NCI-H446 treated with DMSO at 0.1 percent for 48 hours (cell line): Measurements from ENCODE around the gene MAD2L1BP.

Source experiments
- DNase-seq: peaks from one replicate; lab custom pipeline; 2025; lab: John Stamatoyannopoulos, UW

MAD2L1BP gene

DNA sequence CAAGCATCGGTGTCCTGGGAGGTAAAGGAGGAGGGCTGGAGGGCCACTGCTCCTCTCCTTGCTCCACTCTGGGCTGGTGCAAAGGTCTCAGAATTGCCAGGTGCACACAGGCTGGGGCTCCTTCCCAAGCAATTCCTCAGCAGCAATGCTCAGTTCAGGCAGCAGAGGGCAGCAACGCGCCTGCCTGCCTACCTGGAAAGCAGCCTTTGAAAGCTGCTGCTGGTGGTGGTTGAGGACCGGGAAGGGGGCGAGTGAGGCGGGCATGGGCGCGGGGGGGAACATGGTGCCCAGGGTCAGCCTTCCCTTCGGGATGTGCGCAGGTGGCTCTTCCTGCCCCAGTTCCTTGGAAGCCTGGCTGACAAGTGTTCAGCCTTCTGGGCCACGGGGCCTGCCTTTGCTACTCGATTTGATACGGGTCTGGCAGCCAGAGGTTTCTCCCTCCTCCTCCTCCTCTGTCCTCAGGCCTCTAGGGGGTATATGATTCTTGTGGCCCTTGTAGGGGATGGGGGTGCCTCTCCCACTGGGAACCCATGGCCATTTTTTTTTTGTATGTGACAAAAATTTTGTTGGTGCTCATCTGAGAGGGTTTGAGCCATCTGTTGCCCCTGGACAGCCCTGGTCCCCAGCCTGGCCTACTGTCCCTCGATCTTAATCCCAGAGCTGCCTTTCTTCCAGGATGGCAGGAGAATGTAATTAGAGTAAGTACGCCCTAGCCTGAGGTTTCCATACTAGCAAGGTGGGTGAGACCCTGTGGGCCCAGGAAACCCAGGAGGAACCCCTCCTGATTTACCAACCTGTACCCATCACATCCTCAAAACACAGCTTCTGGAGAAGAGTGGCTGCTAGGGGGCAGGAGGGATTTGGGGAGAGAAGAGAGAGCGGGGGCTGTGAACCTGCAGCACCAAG lies 31.9 kb downstream of the MAD2L1BP start:
- DNase-seq: peak; percentile 4

DNA sequence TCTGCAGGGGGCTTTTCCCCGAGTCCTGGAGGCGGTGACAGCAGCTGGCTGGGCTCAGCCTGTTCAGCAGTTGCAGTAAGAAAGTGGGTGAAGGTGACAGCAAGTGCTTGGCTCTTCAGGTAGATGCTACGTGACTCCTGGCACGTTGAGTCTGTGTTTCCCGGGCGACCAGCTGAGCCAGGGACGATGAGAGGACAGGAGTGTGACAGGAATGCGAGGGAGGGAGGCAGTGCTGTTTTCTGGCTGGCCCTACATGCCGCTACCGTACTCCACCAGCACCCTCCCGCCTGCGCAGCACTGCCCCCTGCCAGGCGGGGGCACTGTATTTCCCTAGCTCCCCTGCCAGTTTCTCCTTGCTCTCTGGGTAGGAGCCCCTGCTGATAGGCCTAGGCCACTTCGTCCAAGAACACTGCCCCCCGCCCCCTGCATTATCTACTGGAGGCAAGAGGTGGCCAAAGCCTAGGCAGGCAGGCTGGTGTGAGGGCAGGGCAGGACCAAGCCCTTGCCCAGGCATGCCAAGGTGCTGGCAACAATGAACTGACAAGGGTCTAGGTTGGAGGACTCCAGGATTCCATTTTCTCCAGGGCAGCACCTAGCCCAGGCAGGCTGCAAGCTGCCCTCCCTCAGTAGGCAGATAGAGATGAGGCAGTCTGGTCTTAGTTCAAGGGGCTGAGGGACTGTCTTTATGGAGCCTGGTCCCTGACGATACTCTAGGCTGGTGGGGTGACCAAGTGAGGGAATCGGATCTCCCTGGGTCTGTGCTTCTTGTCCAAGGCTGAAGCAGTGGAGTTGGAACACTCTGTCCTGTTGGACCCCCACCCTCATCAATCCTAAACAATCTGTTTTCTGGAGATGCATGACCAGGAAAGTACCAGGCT lies 32.8 kb downstream of the MAD2L1BP start:
- no peak for DNase-seq

DNA sequence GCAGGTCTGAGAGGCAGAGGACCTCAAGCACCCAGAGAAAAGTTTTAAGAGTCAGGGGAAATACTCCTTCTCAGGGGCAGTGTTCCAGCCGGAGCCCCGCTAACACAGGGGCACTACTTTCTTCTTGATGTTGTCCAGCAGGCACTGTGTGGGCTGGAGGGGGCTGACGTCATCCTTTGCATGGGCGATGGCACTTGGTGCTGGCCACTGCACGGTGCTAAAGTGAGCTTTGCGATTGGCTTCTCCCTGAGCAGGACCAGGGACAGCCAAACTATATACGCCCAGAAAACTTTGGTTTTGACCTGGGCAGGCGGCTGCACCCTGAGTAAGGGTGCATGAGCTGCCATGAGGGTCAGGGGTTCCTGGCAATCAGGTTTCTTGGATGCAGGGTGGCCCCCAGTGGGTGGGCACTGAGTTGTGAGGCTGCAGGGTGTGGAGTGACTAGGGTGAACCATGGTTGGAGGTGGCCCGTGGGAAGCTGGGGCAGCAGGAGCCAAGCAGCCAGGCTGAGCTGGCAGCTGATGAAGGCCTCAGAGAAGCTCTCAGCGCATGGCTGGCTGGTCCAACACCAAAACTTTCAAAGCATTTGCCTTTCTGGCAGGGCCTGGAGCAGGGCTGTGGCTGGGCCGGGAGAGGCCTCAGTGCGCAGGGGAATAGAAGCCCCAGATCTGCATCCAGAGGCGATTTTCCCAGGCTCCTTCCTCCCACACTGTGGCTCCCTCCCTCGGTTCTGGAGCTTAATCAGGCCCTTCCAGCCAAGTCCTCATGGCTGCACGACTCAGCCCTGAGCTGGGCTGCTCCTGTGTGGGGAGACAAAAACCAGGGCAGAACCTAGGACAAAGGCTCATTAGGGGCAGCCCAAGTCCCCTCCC lies 33.6 kb downstream of the MAD2L1BP start:
- DNase-seq: no peak

DNA sequence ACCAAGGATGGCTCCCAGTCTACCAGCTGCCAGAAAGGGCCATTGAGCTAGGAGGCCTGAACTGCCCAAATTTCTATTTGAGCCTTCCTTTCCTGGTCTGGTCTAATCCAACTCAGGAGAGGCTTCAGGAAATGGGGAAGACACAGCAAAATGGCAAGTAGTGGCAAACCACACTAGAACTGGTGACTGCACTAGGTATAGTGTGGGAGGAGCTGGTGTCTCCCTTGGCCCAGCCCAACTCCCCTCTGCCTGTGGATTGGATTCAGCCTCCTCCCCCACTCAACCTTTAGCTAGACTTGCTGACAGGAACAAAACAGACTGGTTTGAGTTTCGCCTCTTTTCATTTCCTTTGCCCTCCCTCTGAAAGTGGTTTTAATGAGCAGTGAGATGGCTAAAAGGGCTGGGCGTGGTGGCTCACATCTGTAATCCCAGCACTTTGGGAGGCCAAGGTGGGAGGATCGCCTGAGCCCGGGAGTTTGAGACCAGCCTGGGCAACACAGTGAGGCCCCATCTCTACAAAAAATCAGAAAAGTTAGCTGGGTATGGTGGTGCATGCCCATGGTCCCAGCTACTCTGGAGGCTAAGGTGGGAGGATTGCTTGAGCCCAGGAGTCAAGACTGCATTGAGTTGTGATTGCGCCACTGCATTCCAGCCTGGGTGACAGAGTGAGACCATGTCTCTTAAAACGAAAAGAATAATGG lies 34.4 kb downstream of the MAD2L1BP start:
- no peak for DNase-seq

DNA sequence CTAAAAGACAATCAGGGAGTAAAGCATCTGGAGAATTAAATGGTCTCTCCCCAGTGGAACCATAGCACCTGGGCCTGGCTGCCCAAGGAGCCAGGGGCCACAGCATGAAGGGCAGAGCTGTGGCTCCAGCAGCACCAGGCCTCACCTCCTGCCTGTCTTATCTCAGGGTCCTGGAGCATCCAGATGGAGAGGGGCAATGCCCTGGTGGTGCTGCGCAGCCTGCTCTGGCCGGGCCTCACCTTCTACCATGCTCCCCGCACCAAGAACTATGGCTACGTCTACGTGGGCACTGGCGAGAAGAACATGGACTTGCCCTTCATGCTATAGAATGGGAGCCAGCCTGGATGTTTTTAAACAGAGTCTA lies 35.0 kb downstream of the MAD2L1BP start:
- no peak for DNase-seq

DNA sequence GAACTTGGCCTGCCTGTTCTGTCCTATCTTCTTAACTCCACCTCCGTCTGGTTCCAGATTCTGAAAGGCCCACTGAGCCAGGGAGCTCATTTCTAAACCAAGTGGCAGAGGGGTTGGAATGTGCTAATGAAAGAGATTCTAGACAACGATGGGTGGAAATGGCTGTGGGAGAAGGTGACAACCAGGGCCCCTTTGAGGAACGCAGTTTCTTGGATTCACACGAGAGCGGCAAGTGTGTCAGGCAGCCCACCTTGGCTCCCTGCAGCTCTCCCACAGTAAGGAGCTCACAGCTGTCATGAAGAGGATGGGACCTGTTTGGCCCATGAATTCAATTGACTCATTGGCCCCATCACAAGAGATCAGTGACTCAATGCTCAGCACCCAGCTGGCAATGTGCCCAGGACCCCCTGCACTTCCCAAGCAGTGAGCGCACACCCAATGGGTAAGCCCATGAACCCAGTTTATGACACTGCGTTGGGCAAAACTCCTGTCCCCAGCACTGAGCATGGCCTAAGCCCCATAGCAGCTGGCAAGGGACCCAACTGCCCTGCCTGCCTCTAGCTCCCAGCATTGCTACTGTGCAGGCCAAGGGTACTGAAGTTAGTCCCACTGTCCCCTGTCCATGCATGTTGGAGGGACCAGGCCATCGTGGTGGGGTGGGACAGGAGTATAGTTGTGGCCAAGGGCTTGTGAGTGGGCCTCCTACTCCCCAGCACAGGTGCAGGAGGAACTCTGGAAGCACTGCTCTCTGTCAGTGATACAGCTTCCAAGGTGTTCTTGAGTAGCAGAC lies 35.6 kb downstream of the MAD2L1BP start:
- no peak for DNase-seq

DNA sequence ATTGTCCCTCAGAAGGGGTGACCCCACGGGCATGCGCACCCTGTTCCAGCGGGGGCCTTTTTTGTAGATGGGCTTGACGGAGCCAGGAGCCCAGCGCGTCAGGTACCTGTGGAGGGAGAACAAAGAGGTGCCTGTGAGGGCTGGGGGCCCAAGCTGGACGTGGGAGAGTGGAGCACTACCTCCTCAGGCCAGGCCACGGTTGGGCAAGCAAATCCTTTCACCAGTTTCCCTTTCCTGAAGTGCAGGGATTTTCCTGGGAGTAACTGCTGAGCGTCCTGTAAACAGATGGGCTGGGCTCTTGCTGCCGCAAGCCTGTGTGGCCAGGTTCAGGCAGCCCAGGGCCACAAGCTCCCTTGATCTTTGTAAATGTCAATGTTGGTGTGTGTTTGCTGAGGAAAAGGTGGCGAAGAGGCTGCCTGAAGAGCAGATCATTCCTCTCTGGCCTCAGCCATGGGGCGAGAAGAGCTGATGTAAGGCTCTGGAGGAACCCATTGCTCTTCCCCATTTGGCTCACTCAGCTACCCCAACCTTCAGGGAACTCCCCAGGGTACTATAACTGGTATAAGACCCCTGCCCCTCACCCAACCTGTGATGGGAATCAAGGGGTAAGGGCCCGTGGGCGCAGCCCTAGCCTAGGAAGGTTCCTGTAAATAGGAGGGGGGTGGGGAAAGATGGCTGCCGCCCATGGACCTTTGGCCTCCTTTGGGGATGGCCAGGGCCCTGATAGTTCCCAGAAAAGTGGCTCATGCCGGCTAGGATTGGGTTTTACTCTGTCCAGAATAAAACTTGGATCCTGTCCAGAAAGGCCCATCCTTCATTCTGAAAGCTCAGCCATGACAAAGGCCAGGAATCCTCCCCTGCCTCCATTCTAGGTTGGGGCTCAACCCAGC lies 36.4 kb downstream of the MAD2L1BP start:
- no peak for DNase-seq

DNA sequence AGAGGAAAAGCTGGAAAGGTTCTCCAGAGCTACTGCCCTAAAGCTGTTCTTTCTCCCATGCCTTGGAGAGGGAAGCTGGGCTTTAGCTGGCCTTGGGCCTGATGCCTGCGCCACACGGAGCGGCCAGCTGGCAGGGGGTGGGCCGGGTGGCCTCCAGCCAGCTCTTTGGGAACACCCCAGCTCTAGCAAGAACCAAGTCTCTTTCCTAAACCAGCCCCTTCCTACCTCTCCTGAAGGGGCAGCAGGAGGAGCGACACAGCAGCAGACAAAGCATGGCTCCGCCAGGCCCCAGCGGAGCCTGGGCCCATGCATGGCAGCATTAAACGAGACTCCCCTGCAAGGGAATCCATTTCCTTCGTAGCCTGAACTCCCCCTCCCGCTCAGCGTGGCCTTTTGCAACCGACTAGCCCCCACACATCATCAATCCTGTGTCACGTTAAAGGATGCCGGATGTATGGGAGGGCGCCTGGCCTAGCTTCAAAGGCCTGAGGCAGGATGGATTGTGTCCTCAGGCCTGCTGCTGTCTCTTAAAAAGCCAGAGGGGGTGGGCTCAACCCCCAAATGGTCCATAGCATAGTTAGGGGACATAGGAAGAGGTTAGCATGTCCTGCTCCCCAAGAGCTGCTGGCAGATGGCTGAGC lies 37.9 kb downstream of the MAD2L1BP start:
- peak; percentile 58 for DNase-seq

DNA sequence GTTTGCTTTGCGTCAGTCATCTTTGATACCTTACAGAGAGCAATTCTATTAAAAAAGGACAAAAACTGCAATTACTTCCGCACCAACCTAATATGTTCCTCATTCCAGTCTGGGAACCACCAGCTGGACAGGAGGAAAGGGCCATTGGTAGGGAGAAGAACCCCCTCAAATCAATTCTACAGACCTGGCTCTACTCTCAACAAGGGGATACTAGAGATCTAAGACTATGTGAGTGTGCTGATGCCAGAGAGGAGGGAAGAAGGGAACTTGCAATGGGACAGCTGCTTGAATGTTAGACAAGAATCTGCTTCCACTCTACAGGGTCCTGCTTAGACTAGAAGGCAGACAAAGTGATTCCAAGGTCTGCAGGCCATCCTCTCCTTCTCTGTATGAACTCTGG lies 38.7 kb downstream of the MAD2L1BP start:
- no peak for DNase-seq

DNA sequence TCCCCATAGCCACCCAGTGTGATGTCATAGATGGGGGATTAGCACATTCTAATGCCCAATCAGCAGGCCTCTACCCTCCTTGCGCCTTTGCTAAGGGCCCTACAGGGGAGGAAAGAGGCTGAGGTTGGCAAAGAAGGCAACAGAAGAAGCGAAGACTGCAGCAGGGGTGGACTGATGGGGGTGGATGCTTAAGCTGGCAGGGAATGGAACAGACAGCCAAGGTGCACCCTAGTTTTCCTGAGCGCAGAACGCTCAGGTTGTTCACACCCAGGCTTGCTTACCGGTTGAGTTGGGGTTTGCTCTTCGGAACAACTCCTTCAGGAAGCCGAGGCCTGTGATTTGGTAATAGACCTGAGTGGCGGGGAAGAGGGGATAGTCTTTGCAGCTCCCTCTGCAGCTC lies 39.3 kb downstream of the MAD2L1BP start:
- no peak for DNase-seq

DNA sequence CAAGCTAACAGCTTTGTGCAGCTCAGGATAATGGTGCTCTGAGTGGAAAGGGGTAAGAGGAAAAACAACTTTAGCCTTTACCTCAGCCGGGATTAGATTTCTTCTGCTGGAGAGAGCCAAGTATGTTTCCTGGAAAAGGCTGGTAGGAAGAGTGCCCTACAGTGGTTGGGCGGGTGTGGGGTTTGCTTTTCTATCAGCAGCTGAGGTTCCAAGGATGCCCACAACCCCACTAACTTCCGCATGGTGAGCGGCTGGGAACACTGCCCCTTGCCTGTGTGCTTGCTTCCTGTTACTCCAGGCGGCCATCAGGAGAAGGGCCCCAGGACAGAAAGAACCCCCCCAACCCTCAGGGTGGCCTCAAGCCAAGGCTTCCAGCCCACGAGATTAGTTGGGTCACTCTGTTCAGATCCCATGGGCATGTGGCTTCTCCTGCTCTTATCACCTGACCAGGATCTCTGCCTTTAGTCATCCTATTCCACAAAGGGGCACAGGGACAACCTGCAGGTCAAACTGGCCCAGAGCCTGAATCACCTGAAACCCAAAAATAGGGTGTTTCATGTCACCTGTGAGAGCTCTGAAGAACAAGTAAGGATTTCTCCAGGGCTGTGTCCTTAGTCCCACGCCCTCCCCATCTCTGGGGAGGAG lies 41.4 kb downstream of the MAD2L1BP start:
- DNase-seq: no peak

DNA sequence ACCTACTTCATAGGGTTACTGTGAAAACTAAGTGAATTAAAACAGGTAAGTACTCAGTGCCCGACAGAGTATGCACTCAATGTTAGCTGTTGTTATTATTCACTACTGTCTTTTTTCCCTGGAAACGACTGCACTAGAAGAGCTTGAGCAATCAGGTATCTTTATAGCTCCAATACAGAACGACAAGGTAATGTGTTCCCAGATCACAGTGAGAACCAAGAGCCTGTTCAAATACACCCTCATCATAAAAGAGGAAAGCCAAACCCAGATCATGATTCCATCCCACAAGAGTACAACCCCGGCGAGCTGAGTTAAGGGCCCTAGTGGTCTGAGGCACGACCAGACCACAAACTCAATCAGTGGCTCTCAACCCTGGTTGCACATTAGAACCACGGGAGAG lies 42.1 kb downstream of the MAD2L1BP start:
- no peak for DNase-seq

DNA sequence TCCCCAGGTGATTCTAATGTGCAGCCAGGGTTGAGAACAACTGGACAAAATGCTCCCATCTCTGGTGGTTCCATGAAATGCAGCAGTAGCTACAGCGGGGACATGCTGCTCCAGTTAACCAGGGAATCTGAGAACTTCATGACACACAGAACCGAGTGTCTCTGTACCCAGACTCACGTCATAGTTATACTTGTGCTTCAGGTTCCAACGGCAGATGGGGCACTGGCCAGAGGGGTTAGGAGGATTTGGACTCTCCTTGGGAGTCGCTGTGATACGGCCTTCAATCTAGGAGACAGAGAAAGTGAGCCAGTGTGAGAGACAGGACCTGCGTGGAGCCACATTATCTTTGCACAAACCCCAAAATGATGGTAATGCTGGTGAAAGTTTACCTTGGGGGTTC lies 42.7 kb downstream of the MAD2L1BP start:
- no peak for DNase-seq

DNA sequence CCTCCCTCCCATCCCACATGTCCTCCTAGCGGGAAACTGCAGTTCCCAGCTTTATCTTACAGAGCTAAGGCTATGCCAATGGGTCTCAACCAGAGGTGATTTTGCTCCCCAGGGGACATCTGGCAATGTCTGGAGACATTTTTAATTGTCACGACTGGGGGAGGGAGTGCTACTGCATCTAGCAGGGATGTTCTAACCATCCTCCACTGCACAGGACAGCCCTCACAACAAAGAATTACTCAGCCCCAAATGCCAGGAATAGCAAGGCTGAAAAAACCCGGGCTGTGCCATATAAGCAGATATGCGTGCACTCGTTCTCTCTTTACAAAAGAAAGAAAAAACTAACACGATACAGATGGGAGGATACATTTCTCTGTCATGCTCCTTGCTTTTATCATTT lies 43.4 kb downstream of the MAD2L1BP start:
- DNase-seq: no peak

DNA sequence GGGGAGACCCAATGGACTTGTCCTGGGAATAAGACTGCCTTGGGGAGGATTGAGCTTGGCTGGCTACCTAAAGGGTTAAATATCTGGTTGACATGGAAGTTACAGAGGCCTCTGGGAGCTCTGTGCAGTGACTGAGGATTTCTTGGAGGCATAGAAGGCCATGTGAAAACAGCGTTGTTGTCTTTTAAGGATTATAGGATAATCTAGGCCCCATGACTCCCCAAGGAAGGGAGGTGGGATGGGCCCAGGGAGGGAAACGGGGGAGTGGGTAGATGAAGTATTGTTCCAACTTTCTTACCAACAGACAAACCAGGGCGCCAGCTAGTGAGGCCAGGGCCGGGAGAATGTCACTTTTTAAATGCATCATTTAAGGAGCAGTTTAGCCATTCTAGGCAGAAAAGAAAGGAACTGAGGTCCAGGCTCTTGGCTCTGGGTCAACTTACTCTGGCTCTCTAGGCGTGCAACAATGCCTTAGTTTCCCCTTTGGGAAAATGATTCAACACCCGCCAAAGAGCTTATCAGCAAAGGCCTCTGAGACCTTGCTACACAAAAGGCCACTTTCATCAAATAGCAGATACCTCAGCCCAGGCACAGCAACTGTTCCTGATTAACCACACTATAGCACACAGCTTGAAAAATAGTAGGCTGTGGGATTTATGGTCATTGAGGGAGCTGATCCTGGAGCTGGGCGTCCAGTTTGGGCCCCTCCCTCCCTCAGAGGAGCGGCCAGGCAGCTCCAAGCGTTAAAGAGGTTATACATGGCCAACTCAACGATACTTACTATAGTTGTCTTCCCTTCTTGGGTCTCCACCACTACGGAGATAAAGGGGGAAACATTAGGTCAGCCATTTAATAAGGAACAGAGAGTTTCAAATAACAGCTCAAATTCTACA lies 44.9 kb downstream of the MAD2L1BP start:
- DNase-seq: no peak

DNA sequence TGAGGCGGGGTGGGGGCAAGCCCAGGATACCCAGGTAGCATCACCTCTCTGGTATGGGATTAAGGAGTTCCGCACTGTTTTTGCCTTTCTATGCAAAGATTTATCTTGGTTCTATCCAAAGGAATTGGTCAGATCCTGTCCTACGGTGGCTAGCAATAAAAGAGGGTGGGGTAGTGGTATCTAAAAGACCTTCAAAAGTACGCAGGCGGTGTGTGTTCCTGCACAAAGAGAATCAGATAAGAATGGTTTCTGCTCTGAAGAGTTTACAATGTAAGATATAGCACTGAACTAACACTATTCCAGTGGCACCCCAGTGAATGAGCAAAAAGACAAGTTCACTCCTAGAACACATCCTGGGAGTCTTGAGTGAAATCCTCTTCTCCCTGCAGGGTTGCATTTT lies 45.7 kb downstream of the MAD2L1BP start:
- DNase-seq: no peak

DNA sequence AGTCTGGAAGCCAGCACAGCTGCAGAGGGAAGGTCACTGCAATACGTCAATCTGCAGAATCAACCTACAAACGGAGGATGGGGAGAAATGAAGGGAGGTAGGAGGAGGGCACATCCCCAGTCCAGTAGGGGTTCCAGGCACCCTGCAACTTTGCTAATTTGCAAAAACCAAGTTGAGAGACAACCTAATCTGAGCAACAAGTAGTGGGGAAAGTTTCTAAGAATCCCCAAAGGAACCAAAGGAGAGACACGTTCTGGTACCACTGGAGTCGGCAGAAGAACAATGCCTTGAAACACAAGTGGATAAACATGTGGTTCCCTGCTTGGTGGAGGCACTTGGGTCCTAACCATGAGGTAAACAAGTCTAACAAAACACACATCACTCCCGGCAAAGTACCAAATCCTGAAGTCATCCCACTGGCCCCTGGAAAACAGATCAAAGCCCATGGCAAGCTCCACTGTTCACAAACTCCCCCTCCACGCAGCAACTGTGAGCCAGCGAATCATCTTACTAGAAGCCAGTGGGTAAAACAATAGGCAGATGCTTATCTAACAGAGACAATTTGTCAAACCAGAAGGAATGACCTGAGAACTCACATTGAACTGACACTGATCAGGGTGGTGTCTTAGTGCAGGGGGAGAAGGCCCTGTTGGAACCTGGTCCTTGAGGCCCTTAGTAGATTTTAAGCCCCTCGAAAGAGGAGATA lies 47.2 kb downstream of the MAD2L1BP start:
- DNase-seq: no peak
